Keratinocyte (primary cell): ENCODE measurements around the gene DUSP5. TPM values are rescaled to one million over a fixed set of nuclear protein-coding genes. Genes with fewer than 3 reads are reported as not detected.

Source experiments
- DNase-seq: peaks from one replicate; pipeline ENCODE4 v3.0.0-alpha.2; 2011; ENCODE audit warnings: low read depth, missing footprints, low spot score
- FAIRE-seq: peaks from 2 replicates; lab custom pipeline; 2011; peaks lifted over from hg19 to GRCh38; lab: Jason Lieb, UNC
- H2AFZ ChIP-seq: 2 replicates; pipeline ENCODE4 v1.6.0; 2012; ENCODE audit warnings: low read length, control low read depth, inconsistent platforms; ENCODE audit not compliant: control insufficient read depth
- H3K27ac ChIP-seq: 2 replicates; pipeline ENCODE4 v1.5.1; 2011; ENCODE audit warnings: low read length; ENCODE audit not compliant: control insufficient read depth, insufficient read depth
- H3K27me3 ChIP-seq: 3 replicates; pipeline ENCODE4 v1.6.0; 2011; ENCODE audit warnings: low read length; ENCODE audit not compliant: control insufficient read depth, insufficient read depth; ENCODE audit errors: extremely low read depth
- H3K36me3 ChIP-seq, 2 experiments: 2 replicates in 1 of 2; 3 replicates in 1 of 2; pipeline ENCODE4 v1.5.1; 2011; ENCODE audit warnings: low read length in 2 of 2, mild to moderate bottlenecking in 1 of 2; ENCODE audit not compliant: control insufficient read depth in 2 of 2, insufficient read depth in 2 of 2; ENCODE audit errors: extremely low read depth in 1 of 2
- H3K4me1 ChIP-seq: 3 replicates; pipeline ENCODE4 v1.5.1; 2011; ENCODE audit warnings: low read length; ENCODE audit not compliant: control insufficient read depth, insufficient read depth; ENCODE audit errors: extremely low read depth
- H3K4me2 ChIP-seq: 3 replicates; pipeline ENCODE4 v1.6.0; 2011; ENCODE audit warnings: low read depth, low read length; ENCODE audit not compliant: control insufficient read depth, insufficient read depth; ENCODE audit errors: extremely low read depth
- H3K4me3 ChIP-seq, 3 experiments: fragments of 200-600 bp in 1 of 3; sonication (generic) in 1 of 3; 2 replicates in 2 of 3; 3 replicates in 1 of 3; pipeline ENCODE4 v1.5.1; 2011 to 2016; ENCODE audit warnings: low read length in 3 of 3, mild to moderate bottlenecking in 3 of 3, control low read depth in 2 of 3, inconsistent platforms in 1 of 3, low read depth in 1 of 3, mixed read lengths in 1 of 3, mixed run types in 1 of 3, moderate library complexity in 1 of 3; ENCODE audit not compliant: control insufficient read depth in 2 of 3, insufficient read depth in 2 of 3; ENCODE audit errors: extremely low read depth in 1 of 3
- H3K79me2 ChIP-seq: 2 replicates; pipeline ENCODE4 v1.6.0; 2012; ENCODE audit warnings: low read length; ENCODE audit not compliant: control insufficient read depth, insufficient read depth
- H3K9ac ChIP-seq: 3 replicates; pipeline ENCODE4 v1.6.0; 2011; ENCODE audit warnings: low read length; ENCODE audit not compliant: control insufficient read depth, insufficient read depth; ENCODE audit errors: extremely low read depth
- H3K9me1 ChIP-seq: 3 replicates; pipeline ENCODE4 v1.6.0; 2011; ENCODE audit warnings: low read length; ENCODE audit not compliant: control insufficient read depth, insufficient read depth; ENCODE audit errors: extremely low read depth
- H3K9me3 ChIP-seq: 2 replicates; pipeline ENCODE4 v1.5.1; 2012; ENCODE audit warnings: low read depth, low read length; ENCODE audit not compliant: control insufficient read depth
- H4K20me1 ChIP-seq: 3 replicates; pipeline ENCODE4 v1.6.0; 2011; ENCODE audit warnings: low read length; ENCODE audit not compliant: control insufficient read depth, insufficient read depth; ENCODE audit errors: extremely low read depth
- EZH2 ChIP-seq: IDR thresholded peaks from one replicate; pipeline ENCODE4 v1.6.1; 2012; ENCODE audit warnings: inconsistent platforms, mild to moderate bottlenecking, low read length, moderate library complexity
- dilution Hi-C: fragments of 300-500 bp; cut with MboI; formaldehyde crosslinking; loops from one replicate; pipeline ENCODE4 v1.7.0; 2020; ENCODE audit warnings: low sequenced_read_pairs; ENCODE audit not compliant: extremely low pct_ligation_motif_present
- polyA plus RNA-seq, 5 experiments: library from polyadenylated mRNA; depleted of rRNA in 3 of 5; stranded (reverse) in 3 of 5; stranded (forward) in 1 of 5; unstranded in 1 of 5; fragments of >200 nt; gene quantifications; 1 replicate in 1 of 5; 2 replicates in 3 of 5; 3 replicates in 1 of 5; pipeline versions ENCODE4 v1.2.1 to v1.2.3, GENCODE V29; 2011 to 2012; ENCODE audit warnings: missing spikeins in 2 of 5, low read depth in 1 of 5, low replicate concordance in 1 of 5
- TF ChIP-seq, protein P1 (sequence below), 3 experiments: IDR thresholded peaks in 1 of 3; conservative IDR thresholded peaks in 1 of 3; optimal IDR thresholded peaks in 1 of 3; 2 replicates in 2 of 3; 3 replicates in 1 of 3; pipeline versions ENCODE3 to v1.5.1; 2011; ENCODE audit warnings: low read length in 3 of 3, mild to moderate bottlenecking in 3 of 3, moderate library complexity in 2 of 3, control low read depth in 1 of 3, inconsistent platforms in 1 of 3; ENCODE audit not compliant: insufficient read depth in 2 of 3; ENCODE audit errors: extremely low read depth in 1 of 3

Gene DUSP5
- polyA plus RNA-seq, 1 donor (not counting 4 experiments of a cell fraction or from before 2014, with no cell fraction given): 49.6 TPM

GRCh38 chr10:110546499-110547110, 48.9 kb downstream of the DUSP5 start:
- Histone ChIP-seq H3K9ac (no peak overlapping the region), H2AFZ (no peak overlapping the region), H3K79me2 (no peaks in the 10 kb centered on the region), H3K4me3 (no peak overlapping the region), H3K9me1 (no peaks in the 10 kb centered on the region), H4K20me1 (no peaks in the 10 kb centered on the region), H3K36me3 (no peaks in the 10 kb centered on the region), H3K9me3 (no peaks in the 10 kb centered on the region), H3K27ac (no peak overlapping the region), H3K4me1 (no peaks in the 10 kb centered on the region), H3K27me3 (no peaks in the 10 kb centered on the region), H3K4me2 (no peak overlapping the region)
- TF ChIP-seq, protein P1, sequence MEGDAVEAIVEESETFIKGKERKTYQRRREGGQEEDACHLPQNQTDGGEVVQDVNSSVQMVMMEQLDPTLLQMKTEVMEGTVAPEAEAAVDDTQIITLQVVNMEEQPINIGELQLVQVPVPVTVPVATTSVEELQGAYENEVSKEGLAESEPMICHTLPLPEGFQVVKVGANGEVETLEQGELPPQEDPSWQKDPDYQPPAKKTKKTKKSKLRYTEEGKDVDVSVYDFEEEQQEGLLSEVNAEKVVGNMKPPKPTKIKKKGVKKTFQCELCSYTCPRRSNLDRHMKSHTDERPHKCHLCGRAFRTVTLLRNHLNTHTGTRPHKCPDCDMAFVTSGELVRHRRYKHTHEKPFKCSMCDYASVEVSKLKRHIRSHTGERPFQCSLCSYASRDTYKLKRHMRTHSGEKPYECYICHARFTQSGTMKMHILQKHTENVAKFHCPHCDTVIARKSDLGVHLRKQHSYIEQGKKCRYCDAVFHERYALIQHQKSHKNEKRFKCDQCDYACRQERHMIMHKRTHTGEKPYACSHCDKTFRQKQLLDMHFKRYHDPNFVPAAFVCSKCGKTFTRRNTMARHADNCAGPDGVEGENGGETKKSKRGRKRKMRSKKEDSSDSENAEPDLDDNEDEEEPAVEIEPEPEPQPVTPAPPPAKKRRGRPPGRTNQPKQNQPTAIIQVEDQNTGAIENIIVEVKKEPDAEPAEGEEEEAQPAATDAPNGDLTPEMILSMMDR (optimal IDR thresholded peaks at IDR 0.05 in 1 of 3, IDR thresholded peaks at IDR 0.05 in 1 of 3, conservative IDR thresholded peaks at IDR 0.05 in 1 of 3; ENCODE audit: extremely low read depth in 1 of 3, insufficient read depth in 2 of 3, low read length in 3 of 3): no peak
- no peak for TF ChIP-seq EZH2
- dilution Hi-C loops: no loop called here
- no peak for FAIRE-seq
- DNase-seq: no peak

GRCh38 chr10:110547139-110547761, 49.5 kb downstream of the DUSP5 start:
- dilution Hi-C loops: no loop called here
- no peaks in the 10 kb centered on the region for H3K9me3 ChIP-seq
- no peaks in the 10 kb centered on the region for H3K27me3 ChIP-seq
- no peaks in the 10 kb centered on the region for H4K20me1 ChIP-seq
- no peaks in the 10 kb centered on the region for H3K4me1 ChIP-seq
- H2AFZ ChIP-seq: no peak overlapping the region
- FAIRE-seq (peak; percentile 78), DNase-seq (no peak)
- TF ChIP-seq, protein P1 (optimal IDR thresholded peaks at IDR 0.05 in 1 of 3, IDR thresholded peaks at IDR 0.05 in 1 of 3, conservative IDR thresholded peaks at IDR 0.05 in 1 of 3; ENCODE audit: extremely low read depth in 1 of 3, insufficient read depth in 2 of 3, low read length in 3 of 3): peak; percentile 62 to 65 (median 64)
- TF ChIP-seq EZH2: no peak
- no peaks in the 10 kb centered on the region for H3K9me1 ChIP-seq
- H3K27ac ChIP-seq: no peak overlapping the region
- H3K4me3 ChIP-seq: no peak overlapping the region
- H3K79me2 ChIP-seq: no peaks in the 10 kb centered on the region
- H3K9ac ChIP-seq: no peak overlapping the region
- H3K4me2 ChIP-seq: no peak overlapping the region
- H3K36me3 ChIP-seq: no peaks in the 10 kb centered on the region
